ENCODE measurements around the gene PSMC3.

Gene PSMC3

DNA sequence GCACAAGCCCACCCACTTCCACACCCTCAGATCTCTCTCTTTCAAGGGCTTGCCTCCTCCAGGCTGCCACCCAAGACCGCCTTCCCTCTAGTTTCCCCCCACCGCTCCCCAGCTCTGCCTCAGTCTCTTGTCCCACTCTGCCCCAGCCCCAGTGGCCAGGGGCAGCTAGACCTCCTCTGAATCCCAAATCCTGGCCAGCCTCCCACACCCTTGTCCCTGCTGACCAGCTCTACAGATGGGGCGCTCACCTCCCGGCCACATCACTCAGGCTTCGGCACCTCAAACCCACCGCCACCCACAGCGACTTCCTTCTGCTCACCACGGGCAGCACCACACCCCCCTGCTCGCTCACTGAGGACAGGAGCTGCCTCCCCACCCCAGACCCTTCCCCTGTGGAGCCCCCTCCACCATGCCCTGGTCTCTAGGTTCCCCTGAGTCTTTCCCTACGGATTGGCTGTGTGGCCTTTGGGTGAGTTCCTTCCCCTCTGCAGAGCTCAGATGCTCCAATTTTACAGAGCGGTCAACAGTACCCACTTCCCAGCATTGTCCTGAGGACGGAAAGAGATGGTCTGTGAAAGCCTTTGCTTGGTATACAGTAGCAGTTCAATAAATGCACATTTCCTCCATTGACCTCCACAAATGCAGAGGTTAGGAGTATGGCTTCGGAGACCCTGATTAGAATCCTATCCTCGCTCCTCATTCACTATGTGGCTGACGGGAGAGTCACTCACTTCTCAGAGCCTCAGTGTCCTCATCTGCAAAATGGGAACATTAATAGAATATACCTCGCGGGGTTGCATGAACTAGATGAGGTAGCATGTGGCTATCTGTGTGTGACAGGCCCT lies 36.4 kb downstream of the PSMC3 start:
- H3K27me3 ChIP-seq (ENCODE audit: insufficient read depth, poor library complexity, severe bottlenecking), result no peaks in the 10 kb centered on the region
- H3K27ac ChIP-seq (ENCODE audit: poor library complexity, severe bottlenecking), result no peak overlapping the region
- TF ChIP-seq, protein P1, sequence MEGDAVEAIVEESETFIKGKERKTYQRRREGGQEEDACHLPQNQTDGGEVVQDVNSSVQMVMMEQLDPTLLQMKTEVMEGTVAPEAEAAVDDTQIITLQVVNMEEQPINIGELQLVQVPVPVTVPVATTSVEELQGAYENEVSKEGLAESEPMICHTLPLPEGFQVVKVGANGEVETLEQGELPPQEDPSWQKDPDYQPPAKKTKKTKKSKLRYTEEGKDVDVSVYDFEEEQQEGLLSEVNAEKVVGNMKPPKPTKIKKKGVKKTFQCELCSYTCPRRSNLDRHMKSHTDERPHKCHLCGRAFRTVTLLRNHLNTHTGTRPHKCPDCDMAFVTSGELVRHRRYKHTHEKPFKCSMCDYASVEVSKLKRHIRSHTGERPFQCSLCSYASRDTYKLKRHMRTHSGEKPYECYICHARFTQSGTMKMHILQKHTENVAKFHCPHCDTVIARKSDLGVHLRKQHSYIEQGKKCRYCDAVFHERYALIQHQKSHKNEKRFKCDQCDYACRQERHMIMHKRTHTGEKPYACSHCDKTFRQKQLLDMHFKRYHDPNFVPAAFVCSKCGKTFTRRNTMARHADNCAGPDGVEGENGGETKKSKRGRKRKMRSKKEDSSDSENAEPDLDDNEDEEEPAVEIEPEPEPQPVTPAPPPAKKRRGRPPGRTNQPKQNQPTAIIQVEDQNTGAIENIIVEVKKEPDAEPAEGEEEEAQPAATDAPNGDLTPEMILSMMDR (IDR thresholded peaks at IDR 0.05; ENCODE audit: poor library complexity, severe bottlenecking), result no peak
- DNase-seq (ENCODE audit: low spot score) (no peak), ATAC-seq (ENCODE audit: low read depth) (no peak)
- H3K9me3 ChIP-seq (ENCODE audit: severe bottlenecking), result no peaks in the 10 kb centered on the region
- H3K4me1 ChIP-seq (ENCODE audit: insufficient read depth, poor library complexity, severe bottlenecking), result no peaks in the 10 kb centered on the region
- no peaks in the 10 kb centered on the region for H3K36me3 ChIP-seq (ENCODE audit: low read depth)
- H3K4me3 ChIP-seq (ENCODE audit: severe bottlenecking), result no peak overlapping the region

DNA sequence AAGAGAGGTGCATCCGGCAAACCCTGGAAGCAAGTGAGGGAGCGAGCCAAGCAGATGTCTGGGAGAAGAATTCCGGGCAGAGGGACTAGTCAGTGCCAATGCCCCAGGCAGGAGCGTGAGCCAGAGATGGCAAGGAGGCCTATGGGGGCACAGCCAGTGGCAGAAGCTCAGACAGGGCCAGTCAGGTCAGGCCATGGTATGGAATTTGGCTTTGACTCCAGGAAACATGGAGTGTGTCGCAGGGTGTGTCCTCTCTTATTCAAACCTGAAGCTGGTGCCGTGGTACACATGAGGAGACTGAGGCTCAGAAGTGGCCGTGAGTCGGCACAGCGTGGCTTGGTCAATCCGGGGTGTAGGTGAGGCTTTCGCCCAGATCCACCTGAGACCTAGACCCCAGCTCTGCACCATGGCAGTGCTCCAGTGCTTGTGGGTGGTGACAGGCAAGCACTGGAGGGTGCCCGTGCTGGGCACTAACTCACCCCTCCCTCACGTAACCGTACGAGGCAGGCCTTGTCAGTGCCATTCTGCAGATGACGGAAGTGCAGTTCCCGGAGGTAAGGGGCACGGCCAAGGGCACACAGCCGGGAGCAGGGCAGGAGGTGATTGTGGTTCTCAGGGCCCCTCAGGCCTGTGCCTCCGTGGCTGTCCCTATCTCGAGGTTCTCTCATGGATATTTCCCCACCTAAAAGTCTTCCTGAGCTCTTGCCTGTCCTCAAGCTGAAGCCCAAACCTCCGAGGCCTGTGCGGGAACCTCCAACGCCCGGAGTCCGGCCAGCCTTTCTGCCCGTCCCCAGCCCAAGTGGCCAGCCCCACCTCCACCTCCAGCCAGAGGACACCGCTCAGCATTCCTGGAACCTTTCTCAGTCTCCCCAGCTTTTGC lies 37.3 kb downstream of the PSMC3 start:
- H3K9me3 ChIP-seq (ENCODE audit: severe bottlenecking), result no peaks in the 10 kb centered on the region
- H3K36me3 ChIP-seq (ENCODE audit: low read depth), result no peaks in the 10 kb centered on the region
- ATAC-seq (ENCODE audit: low read depth) (no peak), DNase-seq (ENCODE audit: low spot score) (no peak)
- no peak overlapping the region for H3K27ac ChIP-seq (ENCODE audit: poor library complexity, severe bottlenecking)
- TF ChIP-seq, protein P1 (IDR thresholded peaks at IDR 0.05; ENCODE audit: poor library complexity, severe bottlenecking), result no peak
- H3K27me3 ChIP-seq (ENCODE audit: insufficient read depth, poor library complexity, severe bottlenecking), result no peaks in the 10 kb centered on the region
- no peaks in the 10 kb centered on the region for H3K4me1 ChIP-seq (ENCODE audit: insufficient read depth, poor library complexity, severe bottlenecking)
- no peak overlapping the region for H3K4me3 ChIP-seq (ENCODE audit: severe bottlenecking)

DNA sequence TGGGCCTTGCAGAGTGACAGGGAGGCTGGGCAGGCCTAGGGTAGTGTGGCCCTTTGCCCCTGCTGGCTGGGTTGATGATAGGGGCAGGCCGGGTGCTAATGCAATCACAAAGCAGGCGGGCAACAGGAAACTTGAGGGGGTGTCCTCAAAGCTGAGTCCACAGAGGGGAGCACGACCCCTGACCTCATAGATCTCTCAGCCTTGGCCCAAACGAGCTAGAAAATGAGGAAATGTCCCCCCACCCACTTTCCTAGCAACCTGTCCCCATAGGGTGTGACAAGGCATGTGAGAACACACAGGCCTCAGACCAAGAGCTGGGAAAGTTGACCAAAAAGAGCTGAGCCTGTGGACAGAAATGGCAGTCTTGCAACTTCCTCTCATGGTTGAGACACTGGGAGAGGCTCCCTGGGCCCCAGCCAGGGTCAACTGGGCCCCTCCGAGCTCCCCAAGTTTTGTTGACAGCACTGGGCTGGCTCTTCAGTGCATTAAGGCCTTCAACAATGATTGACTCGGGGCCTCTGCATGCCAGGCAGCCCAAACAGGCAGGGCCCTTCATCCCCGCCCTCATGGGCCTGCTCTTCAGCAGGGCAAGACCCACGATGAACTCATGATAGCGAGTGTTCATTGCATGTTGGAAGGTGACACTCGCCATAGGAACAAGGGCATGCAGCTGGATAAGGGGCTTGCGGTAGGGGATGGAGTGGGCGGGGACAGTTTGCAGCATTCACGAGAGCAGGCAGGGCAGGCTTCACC lies 38.1 kb downstream of the PSMC3 start:
- Histone ChIP-seq H3K36me3 (ENCODE audit: low read depth) (no peaks in the 10 kb centered on the region), H3K27ac (ENCODE audit: poor library complexity, severe bottlenecking) (no peak overlapping the region), H3K4me3 (ENCODE audit: severe bottlenecking) (no peak overlapping the region), H3K4me1 (ENCODE audit: insufficient read depth, poor library complexity, severe bottlenecking) (no peaks in the 10 kb centered on the region), H3K27me3 (ENCODE audit: insufficient read depth, poor library complexity, severe bottlenecking) (no peaks in the 10 kb centered on the region), H3K9me3 (ENCODE audit: severe bottlenecking) (no peaks in the 10 kb centered on the region)
- ATAC-seq (ENCODE audit: low read depth) (no peak), DNase-seq (ENCODE audit: low spot score) (no peak)
- TF ChIP-seq, protein P1 (IDR thresholded peaks at IDR 0.05; ENCODE audit: poor library complexity, severe bottlenecking), result no peak

DNA sequence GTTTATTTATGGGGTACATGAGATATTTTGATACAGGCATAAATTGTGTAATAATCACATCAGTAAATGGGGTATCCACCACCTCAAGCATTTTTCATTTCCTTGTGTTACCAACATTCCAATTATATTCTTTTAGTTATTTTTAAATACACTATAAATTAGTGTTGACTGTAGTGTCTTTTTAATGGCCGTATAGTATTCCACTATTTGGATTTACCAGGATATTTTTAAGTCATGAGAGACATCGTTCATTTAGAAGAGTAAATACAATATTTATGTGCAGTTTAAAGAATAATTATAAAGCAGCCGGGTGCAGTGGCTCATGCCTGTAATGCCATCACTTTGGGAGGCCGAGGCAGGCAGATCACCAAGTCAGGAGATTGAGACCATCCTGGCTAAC lies 41.7 kb downstream of the PSMC3 start:
- TF ChIP-seq, protein P1 (IDR thresholded peaks at IDR 0.05; ENCODE audit: poor library complexity, severe bottlenecking), result no peak
- Histone ChIP-seq H3K36me3 (ENCODE audit: low read depth) (no peaks in the 10 kb centered on the region), H3K4me1 (ENCODE audit: insufficient read depth, poor library complexity, severe bottlenecking) (no peaks in the 10 kb centered on the region), H3K9me3 (ENCODE audit: severe bottlenecking) (no peaks in the 10 kb centered on the region), H3K27me3 (ENCODE audit: insufficient read depth, poor library complexity, severe bottlenecking) (no peaks in the 10 kb centered on the region), H3K27ac (ENCODE audit: poor library complexity, severe bottlenecking) (no peak overlapping the region), H3K4me3 (ENCODE audit: severe bottlenecking) (no peak overlapping the region)
- no peak for ATAC-seq (ENCODE audit: low read depth)
- no peak for DNase-seq (ENCODE audit: low spot score)
